NCI-H1417 (cell line): ENCODE measurements around the gene COA1.
"Not testable (repeated sequence)": the region's sequence is repeated elsewhere in the genome, so short reads cannot be mapped to it uniquely, and the experiment has no call there.

Experiments used
- DNase-seq, 3 experiments: peaks; one replicate each; lab custom pipeline; 2025; lab: John Stamatoyannopoulos, UW

The COA1 gene

GRCh38 chr7:43726466-43726865, 2.9 kb downstream of the COA1 start:
- DNase-seq = no peak

- no peak for DNase-seq
These were observed 4.1 kb downstream of the COA1 start for GRCh38 chr7:43725251-43725650.

GRCh38 chr7:43723007-43723341, 6.3 kb downstream of the COA1 start:
- no peak for DNase-seq

GRCh38 chr7:43721193-43721806, 8.0 kb downstream of the COA1 start:
- peak; percentile 1 to 71 (median 59) for DNase-seq

- no peak for DNase-seq
These were observed 12.7 kb downstream of the COA1 start for GRCh38 chr7:43716598-43716997.

GRCh38 chr7:43715966-43716365, 13.4 kb downstream of the COA1 start:
- not testable (repeated sequence) for DNase-seq

- DNase-seq = no peak
These were observed 17.8 kb downstream of the COA1 start for GRCh38 chr7:43711503-43711902.

GRCh38 chr7:43708055-43708454, 21.3 kb downstream of the COA1 start:
- DNase-seq = not testable (repeated sequence)

- DNase-seq = no peak
These were observed 25.8 kb downstream of the COA1 start for GRCh38 chr7:43703573-43703972.

- no peak for DNase-seq
These were observed 26.3 kb downstream of the COA1 start for GRCh38 chr7:43702974-43703373.

- no peak for DNase-seq
These were observed 27.4 kb downstream of the COA1 start for GRCh38 chr7:43701929-43702328.

GRCh38 chr7:43701500-43701854, 27.8 kb downstream of the COA1 start:
- DNase-seq = no peak

- DNase-seq = no peak
These were observed 28.4 kb downstream of the COA1 start for GRCh38 chr7:43700646-43701499.

GRCh38 chr7:43700059-43700501, 29.2 kb downstream of the COA1 start:
- peak; percentile 18 to 80 (median 20) for DNase-seq

GRCh38 chr7:43698460-43699255, 30.7 kb downstream of the COA1 start:
- no peak for DNase-seq

- DNase-seq = no peak
These were observed 31.6 kb downstream of the COA1 start for GRCh38 chr7:43697690-43698089.

GRCh38 chr7:43695365-43695764, 34.0 kb downstream of the COA1 start:
- DNase-seq = no peak

- no peak for DNase-seq
These were observed 34.9 kb downstream of the COA1 start for GRCh38 chr7:43694399-43694748.

GRCh38 chr7:43693687-43694398, 35.5 kb downstream of the COA1 start:
- no peak for DNase-seq

- no peak for DNase-seq
These were observed 36.5 kb downstream of the COA1 start for GRCh38 chr7:43692582-43693373.

- no peak for DNase-seq
These were observed 37.7 kb downstream of the COA1 start for GRCh38 chr7:43691611-43692010.
